Activated CD8-positive, alpha-beta memory T cell treated with anti-CD3 and anti-CD28 coated beads for 4 hours (primary cell): ENCODE results near the gene MORF4L2.

Experiments
- DNase-seq, 2 donors: peaks; one replicate each; pipeline ENCODE4 v3.0.0-alpha.2; 2020; ENCODE audit warnings: low read depth in 2 of 2

MORF4L2 gene, protein sequence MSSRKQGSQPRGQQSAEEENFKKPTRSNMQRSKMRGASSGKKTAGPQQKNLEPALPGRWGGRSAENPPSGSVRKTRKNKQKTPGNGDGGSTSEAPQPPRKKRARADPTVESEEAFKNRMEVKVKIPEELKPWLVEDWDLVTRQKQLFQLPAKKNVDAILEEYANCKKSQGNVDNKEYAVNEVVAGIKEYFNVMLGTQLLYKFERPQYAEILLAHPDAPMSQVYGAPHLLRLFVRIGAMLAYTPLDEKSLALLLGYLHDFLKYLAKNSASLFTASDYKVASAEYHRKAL

DNA sequence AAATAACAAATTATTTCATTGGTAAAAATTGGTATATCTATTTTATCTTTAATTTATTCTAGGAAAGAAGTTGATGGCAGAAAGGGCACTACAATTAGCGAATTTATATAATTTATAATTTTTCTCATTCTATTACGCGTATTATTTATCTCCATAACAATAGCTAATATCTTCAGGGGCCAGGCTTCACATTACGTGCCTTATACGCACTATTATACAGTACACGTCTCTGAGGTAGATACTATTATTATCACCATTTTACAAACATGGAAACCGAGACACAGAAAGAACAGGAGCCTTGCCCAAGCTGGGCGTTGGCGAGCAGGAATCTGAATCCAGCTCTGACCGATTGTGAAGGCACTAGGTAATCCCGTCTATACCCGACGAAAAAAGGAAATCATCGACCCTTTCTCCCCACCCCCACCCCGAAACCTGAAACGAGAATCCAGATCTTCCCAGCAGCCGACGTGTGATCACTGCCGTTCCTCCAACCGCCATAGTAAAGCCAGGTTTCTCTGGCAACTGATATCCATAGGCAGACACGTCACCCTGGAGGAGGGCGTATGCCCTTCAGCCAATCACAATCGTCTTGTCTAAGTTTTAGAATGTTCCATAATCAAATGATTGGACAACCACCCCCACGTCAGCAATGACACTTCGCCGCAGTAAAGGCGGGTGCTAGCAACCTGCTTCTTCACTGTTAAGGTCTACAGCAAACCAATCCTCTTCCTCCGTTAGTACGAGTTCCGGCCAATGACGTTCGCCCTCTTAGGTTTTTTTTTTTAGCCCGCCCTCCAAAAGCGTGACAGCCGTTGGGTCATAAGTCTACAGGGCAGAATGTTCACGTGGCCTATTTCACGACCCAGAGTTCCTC, at the start of gene MORF4L2:
Gene MORF4L2, minus strand, starts transcription at position 501 of the 874 bp plus-strand sequence. CDS start 9,672 bp downstream, outside the sequence.
- peak; percentile 65 to 86 for DNase-seq

DNA sequence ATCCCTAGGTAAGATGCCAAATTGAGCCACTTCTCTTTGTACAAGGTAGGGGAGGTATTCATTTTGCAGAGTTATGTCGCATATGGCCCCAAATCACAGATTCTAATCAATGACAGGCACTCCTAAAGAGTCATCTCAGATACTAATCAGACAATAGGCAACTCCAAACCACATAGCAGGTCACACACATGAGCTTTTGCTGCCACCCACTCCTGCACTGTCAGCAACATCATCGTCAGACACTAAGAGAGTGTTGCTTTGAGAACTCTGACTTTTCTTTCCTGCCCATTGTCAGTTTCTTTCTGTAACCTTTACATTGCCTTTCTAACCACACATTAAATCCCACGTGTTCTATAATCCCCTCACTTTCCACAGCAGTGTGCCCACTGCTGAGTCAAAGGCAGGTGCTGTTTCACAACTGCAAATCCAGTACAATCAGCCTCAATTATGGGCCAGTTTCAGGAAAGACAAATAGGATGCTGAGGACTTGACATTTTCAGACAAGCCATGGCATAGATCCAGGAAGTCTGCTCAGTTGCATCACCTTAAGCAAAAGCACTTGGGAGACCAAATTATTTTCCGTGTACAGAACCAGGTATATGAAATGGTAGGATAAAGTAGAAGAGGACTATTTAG, 47.7 kb upstream of the MORF4L2 start:
- DNase-seq, result no peak

DNA sequence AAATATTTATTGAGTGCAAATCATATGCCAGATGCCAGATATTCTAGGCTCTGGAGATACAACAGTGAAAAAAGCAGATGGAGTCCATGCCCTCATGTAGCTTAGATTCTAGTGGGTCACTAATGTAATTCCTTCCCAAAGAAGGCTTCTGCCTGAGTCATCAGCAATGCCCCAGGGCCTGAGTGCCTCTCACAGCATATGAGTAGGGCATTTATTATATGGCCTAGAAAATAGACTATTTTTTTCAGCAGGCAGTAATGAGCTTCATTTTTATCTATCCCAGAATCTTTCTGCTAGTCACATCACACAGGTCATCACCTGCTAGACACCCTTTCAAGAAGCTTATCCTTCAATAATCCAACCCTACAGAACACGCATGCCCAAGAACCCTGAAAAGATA, 46.5 kb upstream of the MORF4L2 start:
- no peak for DNase-seq

DNA sequence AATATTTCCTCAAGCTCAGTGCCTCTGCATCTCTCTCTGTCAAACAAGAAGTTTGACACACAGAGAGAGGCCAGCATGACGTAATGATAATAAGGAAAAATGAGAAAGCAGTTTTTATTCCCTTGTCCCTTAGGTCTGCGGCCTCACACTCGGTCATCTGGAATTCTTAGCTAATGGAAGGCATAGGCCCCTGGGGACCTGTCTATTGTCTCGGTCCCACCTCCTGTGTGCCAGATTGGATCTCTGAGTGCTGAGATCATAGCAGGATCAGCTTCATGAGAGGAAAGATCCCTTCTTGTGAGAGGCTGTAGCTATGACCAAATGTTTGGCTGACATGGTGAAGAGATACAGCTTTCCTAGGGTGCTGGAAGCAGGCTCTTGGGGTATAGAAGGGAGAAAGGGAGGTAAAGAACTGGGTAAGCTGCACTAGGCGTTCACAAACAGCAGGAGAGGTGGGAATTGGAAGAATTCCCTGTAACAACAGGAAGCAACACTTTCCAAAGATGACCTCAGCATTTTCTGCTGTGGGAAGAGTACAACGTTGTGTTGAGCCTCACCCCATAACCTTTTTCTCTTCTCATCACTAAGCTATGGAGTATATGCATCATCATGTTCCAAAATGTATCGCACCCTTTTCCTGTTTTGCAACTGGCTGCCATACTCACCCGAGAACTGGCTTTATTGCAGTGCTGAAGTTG, 44.4 kb upstream of the MORF4L2 start:
- DNase-seq, result no peak

DNA sequence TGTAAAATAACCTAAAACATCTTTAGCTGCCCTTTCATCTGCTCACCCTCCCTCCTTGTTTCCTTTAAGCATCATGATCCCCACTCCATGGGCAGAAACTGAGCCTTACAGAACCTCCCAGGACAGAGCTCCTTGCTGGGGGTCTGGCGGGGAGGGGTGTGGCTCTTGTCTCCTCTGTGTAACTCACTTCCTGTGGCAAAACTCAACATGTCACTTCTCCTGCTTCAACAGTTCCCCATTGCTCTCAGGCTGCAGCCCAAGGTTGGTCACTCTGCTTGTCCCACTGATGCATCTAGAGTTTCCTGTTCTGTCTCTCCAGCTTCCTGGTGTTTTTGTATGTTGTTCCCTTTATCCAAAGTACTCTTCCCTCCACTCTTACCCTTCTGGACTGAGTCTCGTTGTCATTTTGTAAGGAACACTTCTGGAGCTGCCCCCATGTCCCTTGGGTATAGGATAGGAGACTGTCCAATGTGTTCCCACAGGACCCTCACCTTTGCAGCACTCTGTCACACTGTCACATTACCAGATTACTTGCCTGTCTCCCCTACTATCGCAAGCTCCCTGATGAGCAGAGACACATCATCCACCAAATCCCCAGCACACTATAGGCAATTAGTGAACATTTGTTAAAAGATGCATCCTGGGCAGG, 43.8 kb upstream of the MORF4L2 start:
- no peak for DNase-seq

DNA sequence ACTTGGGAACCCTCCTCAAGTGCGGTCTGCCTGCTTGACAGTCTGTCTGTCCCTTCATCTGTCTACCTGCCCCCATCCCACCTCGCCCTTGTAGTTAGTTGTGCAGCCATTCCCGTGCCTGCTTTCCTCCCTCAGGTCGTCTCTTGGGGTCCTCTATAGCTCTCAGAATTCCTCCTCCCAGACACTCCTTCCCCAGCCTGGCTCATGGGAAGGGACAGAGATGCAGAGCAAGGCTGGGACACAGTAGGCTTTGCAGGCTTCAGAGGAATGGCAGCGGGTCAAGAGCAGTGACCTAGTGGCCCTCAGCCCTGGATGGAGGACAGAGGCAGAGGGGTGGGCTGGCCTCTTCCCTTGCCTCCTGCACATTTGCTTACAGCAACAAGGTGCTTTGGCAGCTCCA, 42.5 kb upstream of the MORF4L2 start:
- DNase-seq, result no peak

DNA sequence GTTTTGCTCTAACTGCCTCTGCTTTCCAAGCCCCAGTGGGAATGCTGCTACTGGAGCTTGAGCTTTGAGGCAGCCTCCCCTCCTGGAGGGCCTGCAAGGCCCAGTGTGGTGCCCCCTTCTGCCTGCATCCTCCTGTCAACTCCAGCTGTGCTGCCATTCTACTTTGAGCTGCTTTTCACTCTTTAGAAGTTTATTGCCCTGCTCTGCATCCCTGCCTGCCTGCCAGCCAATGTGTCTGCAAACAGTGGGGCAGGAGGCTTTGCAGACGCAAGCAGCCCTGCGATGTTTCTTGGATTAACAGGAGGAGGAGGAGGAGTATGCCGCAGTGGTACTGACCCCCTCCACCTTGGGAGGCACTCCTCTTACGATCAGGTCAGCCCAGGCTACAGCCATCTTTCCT, 40.6 kb upstream of the MORF4L2 start:
- DNase-seq, result no peak

DNA sequence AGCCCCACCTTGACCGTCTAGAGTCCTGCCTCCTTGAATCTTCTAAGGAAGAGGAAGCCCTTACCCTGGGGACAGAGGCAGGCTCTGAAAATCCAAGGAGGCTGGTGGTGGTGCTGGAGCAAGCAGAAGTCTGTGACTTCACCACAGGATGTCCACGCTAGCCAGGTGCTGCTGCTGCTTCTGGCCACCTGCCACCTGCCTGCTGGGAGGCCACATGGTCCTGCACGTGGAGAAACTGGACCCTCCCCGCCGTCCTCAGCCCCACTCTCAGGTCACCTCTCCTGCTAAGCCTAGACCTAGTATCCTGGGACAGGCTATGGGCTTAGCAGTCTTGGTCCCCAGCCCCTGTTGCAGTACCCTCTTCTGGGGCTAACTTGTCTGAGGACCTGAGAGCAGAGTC, 40.0 kb upstream of the MORF4L2 start:
- DNase-seq, result no peak

DNA sequence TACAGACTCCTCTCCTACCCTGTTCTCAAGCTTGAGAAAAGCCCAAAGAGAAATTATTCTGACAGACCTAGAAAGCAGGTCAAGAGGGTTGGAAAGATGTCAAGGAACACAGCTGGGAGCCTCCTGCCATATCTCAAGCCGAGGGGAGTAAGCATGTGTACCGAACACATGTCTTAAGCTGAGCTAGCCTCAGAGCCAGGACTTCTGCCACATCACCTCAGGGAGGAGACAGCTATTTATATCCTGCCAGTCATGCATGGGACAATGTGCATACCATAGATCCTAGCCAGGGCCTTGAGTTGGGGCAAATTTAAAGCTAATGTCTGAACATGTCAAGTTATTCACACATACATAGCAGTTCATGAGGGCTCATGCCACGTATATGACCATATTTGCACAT, 36.0 kb upstream of the MORF4L2 start:
- no peak for DNase-seq

DNA sequence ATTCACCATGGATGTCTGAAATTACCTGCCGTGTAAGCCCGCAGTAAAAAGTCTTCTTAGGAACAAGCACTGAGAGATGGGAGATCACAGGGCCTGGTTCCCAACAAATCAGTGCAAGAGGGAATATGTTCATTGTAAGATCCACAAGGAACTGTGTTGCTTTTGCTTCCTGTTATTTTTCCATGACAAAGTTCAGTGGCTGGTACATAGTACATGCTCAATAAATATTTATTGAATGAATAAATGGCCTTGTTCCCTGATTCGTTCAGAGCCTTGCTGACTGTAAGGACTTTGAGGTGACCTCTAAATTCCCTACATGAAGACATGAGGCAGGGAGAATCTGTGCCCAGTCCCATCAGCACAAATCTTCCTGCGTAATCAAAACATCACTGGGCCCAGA, 31.6 kb upstream of the MORF4L2 start:
- no peak for DNase-seq

DNA sequence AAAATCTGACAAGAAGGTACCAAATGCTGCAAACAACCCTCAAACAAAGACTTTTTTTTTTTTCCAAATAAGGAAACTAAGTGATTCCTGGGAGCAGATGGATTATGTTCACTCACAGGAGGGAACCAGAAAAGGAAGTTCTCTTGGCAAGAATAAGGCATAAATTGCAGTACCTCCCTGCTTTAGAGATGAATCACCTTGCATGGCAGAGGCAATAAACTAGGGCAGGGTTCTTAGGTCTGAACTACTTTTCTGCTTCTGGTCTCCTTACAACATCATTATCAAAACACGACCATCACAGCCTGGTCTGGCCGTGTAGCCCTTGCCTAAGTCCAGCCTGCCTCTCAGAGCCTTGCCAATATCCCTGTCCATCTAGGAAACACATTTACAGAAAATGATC, 30.5 kb upstream of the MORF4L2 start:
- DNase-seq, result no peak

DNA sequence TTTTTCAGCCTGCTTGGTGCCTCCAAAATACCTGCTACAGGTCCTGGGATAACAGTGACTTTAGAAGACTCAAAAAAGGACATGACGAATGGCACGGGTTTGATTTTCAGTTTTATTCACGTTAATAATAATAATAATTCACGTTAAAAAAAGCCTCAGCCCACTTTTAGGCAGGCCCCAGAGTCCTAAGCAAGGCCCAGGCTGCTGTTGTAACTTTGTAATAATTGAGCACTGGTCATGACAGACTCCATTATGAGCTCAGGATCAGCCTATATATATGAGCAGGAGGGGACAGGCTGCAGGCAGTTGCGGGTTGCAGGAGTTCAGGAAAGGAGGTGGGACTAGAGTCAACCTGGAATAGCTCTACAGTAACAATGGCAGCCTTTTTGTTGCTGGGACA, 24.1 kb upstream of the MORF4L2 start, which contains the start of gene TMEM31:
Gene TMEM31, plus strand, starts transcription at position 301 of the 400 bp plus-strand sequence. CDS start 1,350 bp downstream, outside the sequence.
- no peak for DNase-seq

DNA sequence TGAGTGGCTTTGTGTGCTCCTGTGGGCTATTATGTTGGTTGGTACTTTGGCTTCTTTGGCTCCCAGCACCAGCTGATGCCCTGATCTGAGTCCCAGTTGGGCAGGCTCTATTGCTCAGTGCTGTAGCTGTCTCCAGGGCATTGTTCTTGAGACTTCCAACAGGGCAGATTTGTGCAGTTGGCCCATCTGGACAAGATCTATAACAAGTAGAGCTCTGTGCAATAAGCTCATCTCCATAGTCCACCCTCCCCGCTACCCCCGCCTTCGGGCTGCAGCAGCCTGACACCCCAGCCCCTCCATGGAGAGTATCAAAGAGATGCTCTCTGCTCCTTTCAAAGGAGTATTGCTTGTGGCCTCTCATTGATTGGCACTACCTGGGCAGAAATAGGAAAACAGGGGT, 18.4 kb upstream of the MORF4L2 start:
- no peak for DNase-seq

DNA sequence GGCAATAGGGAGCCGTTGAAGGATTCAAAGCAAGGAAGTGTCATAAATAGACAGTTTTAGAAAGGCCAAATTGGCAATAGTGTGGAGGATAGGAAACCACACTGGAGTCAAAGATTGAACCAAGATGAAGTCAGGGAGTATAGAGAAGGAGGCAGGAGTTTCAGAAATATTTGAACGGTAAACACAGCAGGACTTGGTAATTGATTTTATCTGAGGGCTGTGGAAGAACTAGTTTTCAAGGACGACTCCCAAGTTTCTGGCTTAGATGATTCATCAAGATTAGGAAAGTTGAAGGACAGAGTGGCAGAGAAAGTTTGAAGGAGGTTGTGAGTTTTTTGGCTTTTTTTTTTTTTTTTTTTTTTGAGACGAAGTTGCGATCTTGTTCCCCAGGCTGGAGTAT, 12.7 kb upstream of the MORF4L2 start:
- DNase-seq, result no peak

DNA sequence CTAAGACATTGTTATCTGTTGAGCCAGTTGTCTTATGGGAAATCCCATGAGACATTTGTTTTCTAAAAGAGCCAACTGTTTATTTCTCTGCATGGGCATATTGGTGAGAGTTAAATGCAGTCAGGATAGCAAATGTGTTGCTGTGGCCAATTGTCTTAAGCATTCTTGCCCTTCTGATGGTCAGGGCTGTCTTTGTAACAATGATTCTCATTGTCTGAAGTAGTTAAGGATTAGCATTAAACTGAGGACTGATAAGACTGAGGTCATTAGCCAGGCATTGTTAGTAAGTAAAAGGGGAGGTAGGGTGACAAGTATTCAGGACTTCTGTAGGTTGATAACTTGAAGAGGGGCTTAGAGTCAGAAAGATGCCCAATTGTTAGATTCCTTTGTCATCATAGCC, 11.2 kb upstream of the MORF4L2 start:
- no peak for DNase-seq

DNA sequence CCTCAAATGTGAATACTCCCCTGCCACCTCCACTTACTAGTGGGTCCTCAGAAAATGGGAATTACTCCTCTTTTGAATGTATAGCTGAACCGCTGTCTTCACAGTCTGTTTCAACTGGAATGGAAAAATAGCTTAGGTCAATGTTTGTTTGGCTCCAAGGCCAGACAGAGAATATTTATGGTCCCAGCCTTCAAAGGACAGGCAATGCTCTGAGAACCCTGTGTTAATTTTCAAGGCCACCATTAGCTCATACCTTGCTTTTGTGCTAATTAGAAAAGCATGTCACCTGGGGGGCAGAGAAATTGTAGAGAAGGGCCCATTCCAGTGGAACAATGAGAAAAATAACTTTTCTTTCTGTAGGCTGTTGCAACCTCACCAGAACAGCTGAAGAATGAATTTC, 4.6 kb upstream of the MORF4L2 start:
- no peak for DNase-seq

DNA sequence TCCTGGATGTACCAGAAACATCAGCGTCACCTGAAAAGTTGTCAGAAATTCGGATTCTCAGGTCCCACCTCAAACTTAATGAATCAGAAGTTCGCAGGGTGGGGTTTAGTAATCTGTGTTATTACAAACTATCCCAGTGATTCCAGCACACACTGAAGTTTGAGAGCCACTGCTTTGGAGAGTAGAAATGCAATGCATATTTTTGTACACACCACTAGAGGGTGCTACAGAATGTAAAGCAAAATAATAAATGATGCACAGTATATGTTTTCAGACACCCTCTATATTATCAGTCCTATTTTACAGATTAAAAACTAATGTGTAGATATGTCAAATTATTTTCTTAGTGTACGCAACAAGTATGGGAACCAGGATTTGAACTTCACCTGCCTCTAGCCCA, 2.4 kb upstream of the MORF4L2 start:
- DNase-seq, result no peak

DNA sequence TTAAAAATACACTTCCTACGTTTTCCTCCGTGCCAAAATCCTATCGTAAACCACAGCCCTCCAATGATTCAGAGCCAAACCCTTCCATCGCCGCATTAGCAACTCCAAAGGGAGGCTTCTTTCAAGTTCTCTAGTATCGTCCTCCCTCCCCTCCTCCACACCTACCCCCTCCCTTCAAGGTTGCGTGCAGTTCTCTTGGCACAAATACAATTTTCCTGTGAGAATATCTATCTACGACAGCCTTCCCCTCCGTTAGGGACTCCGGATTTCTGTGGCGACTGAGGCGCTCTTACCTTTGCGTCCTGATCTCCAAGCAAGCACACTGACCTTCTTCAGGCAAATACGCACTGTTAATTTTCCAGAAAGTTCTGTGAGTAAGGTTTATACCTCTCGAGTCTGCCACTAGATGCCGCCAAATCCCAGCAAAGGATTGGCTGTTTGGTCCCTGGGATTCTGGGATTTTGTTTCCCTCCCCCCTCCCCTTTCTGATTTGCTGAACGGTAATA, 1.2 kb upstream of the MORF4L2 start:
- peak; percentile 6 to 10 for DNase-seq

DNA sequence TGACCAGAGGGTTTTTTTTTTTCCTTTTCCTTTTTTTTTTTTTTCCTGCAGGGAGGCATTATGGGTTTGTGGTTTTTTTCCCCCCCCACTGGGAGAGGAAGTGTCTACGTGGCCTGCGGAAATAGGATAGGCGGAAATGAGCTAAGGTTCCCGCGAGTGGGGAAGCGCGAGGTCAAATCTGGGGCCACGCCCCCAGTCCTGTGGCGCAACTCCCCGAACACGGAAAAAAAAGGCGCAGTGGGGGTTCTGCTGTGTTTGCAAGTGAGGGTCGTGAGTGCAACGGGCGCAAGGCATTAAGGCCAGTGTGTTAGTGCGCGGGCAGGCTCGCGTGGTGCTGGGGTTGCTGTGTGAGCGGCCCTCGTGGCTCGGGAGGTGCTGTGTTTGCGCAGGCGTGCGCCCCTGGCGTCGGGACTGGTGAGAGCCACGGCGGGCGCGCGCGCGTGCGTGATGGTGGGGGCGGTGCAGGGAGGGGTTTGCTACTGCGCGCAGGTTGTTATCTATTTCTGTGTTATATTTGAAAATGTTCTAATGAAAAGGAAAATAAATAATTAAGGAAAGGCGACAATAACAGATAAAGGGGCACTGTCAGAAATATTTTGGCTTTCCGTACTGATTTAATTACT, 685 bp upstream of the MORF4L2 start:
- DNase-seq, result peak; percentile 77 to 79

DNA sequence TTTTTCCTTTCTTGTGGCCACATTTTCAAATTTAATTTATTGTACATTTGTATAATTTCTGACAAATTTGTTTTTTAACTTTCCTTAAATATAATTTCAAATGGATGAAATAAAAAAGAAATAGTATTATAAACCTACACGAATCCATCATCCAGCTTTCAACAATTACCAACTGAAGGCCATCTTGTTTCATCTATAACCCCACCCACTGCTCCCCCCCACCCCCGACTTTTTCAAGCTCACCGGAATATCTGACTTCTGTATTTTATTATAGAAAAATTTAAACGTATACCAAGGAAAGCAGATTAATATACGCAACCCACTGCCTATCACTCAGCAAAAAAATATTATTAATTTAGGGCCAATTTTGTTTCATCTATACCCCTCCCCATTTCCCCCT, 1.1 kb downstream of the MORF4L2 start:
- DNase-seq, result no peak

DNA sequence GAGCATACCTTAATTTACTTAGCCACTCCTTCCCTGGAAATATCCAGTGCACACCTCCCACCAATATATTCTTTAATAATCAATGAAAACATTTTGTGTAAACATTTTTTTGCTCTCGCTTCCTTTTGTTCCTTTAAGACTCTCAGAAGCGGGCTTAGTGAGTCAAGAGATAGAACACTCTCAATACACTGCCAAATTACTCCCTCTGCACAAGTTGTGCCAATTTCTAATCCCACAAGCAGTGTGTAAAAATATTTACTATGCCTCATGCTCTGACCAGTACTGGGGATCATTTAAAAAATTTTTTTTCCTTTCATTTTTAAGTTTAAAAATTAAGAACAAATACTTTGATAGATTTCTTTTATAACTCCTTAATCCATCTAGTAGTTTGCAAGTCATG, 5.1 kb downstream of the MORF4L2 start:
- no peak for DNase-seq
